IMR-90 (cell line): ENCODE data around the gene PDYN. TPM values are rescaled to one million over a fixed set of nuclear protein-coding genes. Genes with fewer than 3 reads are reported as not detected.

ENCODE experiments used
- ATAC-seq: fragments of 200-7000 bp; cut with Tn5 transposase; 2 replicates; pipeline ENCODE4 v1.9.1; 2020; ENCODE audit warnings: low read depth, mild to moderate bottlenecking, moderate library complexity
- BruUV-seq: library from RNA; stranded (reverse); fragments of 400-500 nt; replicated peaks from 2 replicates; lab custom pipeline; 2021; lab: Mats Ljungman, UMichigan
- CTCF ChIA-PET: fragments of 300-600 bp; formaldehyde crosslinking; extraction: SDS; loops from one replicate; lab custom pipeline; 2021; ENCODE audit warnings: antibody characterized with exemption; lab: Yijun Ruan, JAX
- POLR2A ChIA-PET: fragments of 300-600 bp; sonication (Branson Sonifier 250); formaldehyde crosslinking; loops from one replicate; lab custom pipeline; 2022; ENCODE audit warnings: antibody characterized with exemption; ENCODE audit not compliant: unreplicated experiment; lab: Charles Lee
- DNase-seq: peaks from one replicate; pipeline ENCODE4 v3.0.0; 2013
- H2AFZ ChIP-seq: replicated peaks from 2 replicates; pipeline ENCODE3; 2013; ENCODE audit warnings: low read length, mild to moderate bottlenecking; ENCODE audit not compliant: poor library complexity
- H2AK5ac ChIP-seq: 2 replicates; pipeline ENCODE4 v1.6.1; 2013; ENCODE audit warnings: low read depth, low read length, inconsistent platforms
- H2AK9ac ChIP-seq: replicated peaks from 2 replicates; pipeline ENCODE3; 2013; ENCODE audit warnings: mild to moderate bottlenecking, low read depth, low read length, moderate library complexity; ENCODE audit not compliant: poor library complexity
- H2BK120ac ChIP-seq: 2 replicates; pipeline ENCODE4 v1.6.1; 2013; ENCODE audit warnings: low read depth, low read length, inconsistent platforms
- H2BK15ac ChIP-seq: 3 replicates; pipeline ENCODE4 v1.6.1; 2013; ENCODE audit warnings: low read depth, low read length, inconsistent platforms
- H2BK20ac ChIP-seq: 2 replicates; pipeline ENCODE4 v1.6.1; 2013; ENCODE audit warnings: low read depth, mild to moderate bottlenecking, inconsistent platforms, low read length, moderate library complexity
- H2BK5ac ChIP-seq: 2 replicates; pipeline ENCODE4 v1.6.1; 2013; ENCODE audit warnings: mild to moderate bottlenecking, low read depth, low read length, inconsistent platforms; ENCODE audit not compliant: poor library complexity, severe bottlenecking
- H3K14ac ChIP-seq: replicated peaks from 2 replicates; pipeline ENCODE4 v1.6.1; 2013; ENCODE audit warnings: low read depth, low read length, inconsistent platforms
- H3K18ac ChIP-seq: 2 replicates; pipeline ENCODE4 v1.6.1; 2013; ENCODE audit warnings: low read depth, low read length, control low read depth
- H3K23ac ChIP-seq: 2 replicates; pipeline ENCODE4 v1.6.1; 2013; ENCODE audit warnings: low read depth, low read length, inconsistent platforms
- H3K27ac ChIP-seq: 2 replicates; pipeline ENCODE4 v1.5.1; 2013; ENCODE audit warnings: mild to moderate bottlenecking, control low read depth, low read length; ENCODE audit not compliant: insufficient read depth
- H3K27me3 ChIP-seq: 2 replicates; pipeline ENCODE4 v1.6.1; 2013; ENCODE audit warnings: low read length; ENCODE audit not compliant: control insufficient read depth, insufficient read depth
- H3K36me3 ChIP-seq: 2 replicates; pipeline ENCODE4 v1.6.1; 2013; ENCODE audit warnings: low read length, mixed read lengths; ENCODE audit not compliant: control insufficient read depth, insufficient read depth
- H3K4ac ChIP-seq: 2 replicates; pipeline ENCODE4 v1.6.1; 2013; ENCODE audit warnings: low read depth, low read length, inconsistent platforms
- H3K4me1 ChIP-seq: 2 replicates; pipeline ENCODE4 v1.6.1; 2013; ENCODE audit warnings: low read length, mixed read lengths; ENCODE audit not compliant: control insufficient read depth, insufficient read depth
- H3K4me2 ChIP-seq: 2 replicates; pipeline ENCODE4 v1.6.1; 2013; ENCODE audit warnings: low read depth, mild to moderate bottlenecking, control low read depth, low read length, moderate library complexity
- H3K4me3 ChIP-seq: 2 replicates; pipeline ENCODE4 v1.5.1; 2013; ENCODE audit warnings: low read depth, mild to moderate bottlenecking, control low read depth, low read length, moderate library complexity; ENCODE audit not compliant: insufficient read depth
- H3K56ac ChIP-seq: 2 replicates; pipeline ENCODE4 v1.6.1; 2013; ENCODE audit warnings: low read length, inconsistent platforms; ENCODE audit not compliant: insufficient read depth; ENCODE audit errors: extremely low read depth
- H3K79me1 ChIP-seq, 2 experiments: 2 replicates each; pipeline ENCODE4 v1.6.1; 2013; ENCODE audit warnings: low read length in 2 of 2, inconsistent platforms in 1 of 2, low read depth in 1 of 2
- H3K9ac ChIP-seq: 2 replicates; pipeline ENCODE4 v1.6.1; 2013; ENCODE audit warnings: low read depth, low read length, control low read depth
- H3K9me1 ChIP-seq: 2 replicates; pipeline ENCODE4 v1.6.1; 2013; ENCODE audit warnings: low read length, inconsistent platforms; ENCODE audit not compliant: insufficient read depth
- H3K9me3 ChIP-seq: 2 replicates; pipeline ENCODE4 v1.6.1; 2013; ENCODE audit warnings: low read length; ENCODE audit not compliant: control insufficient read depth, insufficient read depth
- H4K20me1 ChIP-seq: 2 replicates; pipeline ENCODE4 v1.6.1; 2013; ENCODE audit warnings: low read length, inconsistent platforms; ENCODE audit not compliant: insufficient read depth
- H4K5ac ChIP-seq: 2 replicates; pipeline ENCODE4 v1.6.1; 2013; ENCODE audit warnings: mild to moderate bottlenecking, low read depth, low read length, control low read depth
- H4K8ac ChIP-seq, 2 experiments: 2 replicates each; pipeline ENCODE4 v1.6.1; 2013; ENCODE audit warnings: low read depth in 2 of 2, low read length in 2 of 2, control low read depth in 1 of 2, inconsistent platforms in 1 of 2
- H4K91ac ChIP-seq: 2 replicates; pipeline ENCODE4 v1.6.1; 2013; ENCODE audit warnings: low read depth, low read length, inconsistent platforms; ENCODE audit not compliant: insufficient read depth
- BHLHE40 ChIP-seq: fragments of 150-350 bp; IDR thresholded peaks from 2 replicates; pipeline ENCODE4 v1.6.1; 2016; ENCODE audit warnings: mild to moderate bottlenecking, low read depth, low read length
- CEBPB ChIP-seq: IDR thresholded peaks from 2 replicates; pipeline ENCODE4 v1.6.1; 2012; ENCODE audit warnings: low read depth, low read length, improper control_type of control experiment
- ELK1 ChIP-seq: fragments of 150-350 bp; IDR thresholded peaks from 2 replicates; pipeline ENCODE4 v1.6.1; 2016; ENCODE audit warnings: low read depth, mild to moderate bottlenecking, low read length, moderate library complexity, borderline replicate concordance
- FOS ChIP-seq: fragments of 150-350 bp; IDR thresholded peaks from 2 replicates; pipeline ENCODE4 v1.6.1; 2016; ENCODE audit warnings: low read depth, low read length
- MAZ ChIP-seq: IDR thresholded peaks from 2 replicates; pipeline ENCODE4 v1.6.1; 2012; ENCODE audit warnings: low read depth, mild to moderate bottlenecking, low read length, improper control_type of control experiment, moderate library complexity, borderline replicate concordance
- MXI1 ChIP-seq: IDR thresholded peaks from 2 replicates; pipeline ENCODE4 v1.6.1; 2012; ENCODE audit warnings: low read depth, mild to moderate bottlenecking, low read length, moderate library complexity, borderline replicate concordance
- NFE2L2 ChIP-seq: fragments of 150-350 bp; IDR thresholded peaks from 2 replicates; pipeline ENCODE4 v1.6.1; 2016; ENCODE audit warnings: low read depth, mild to moderate bottlenecking, low read length
- RAD21 ChIP-seq: IDR thresholded peaks from 2 replicates; pipeline ENCODE4 v1.6.1; 2012; ENCODE audit warnings: low read length, improper control_type of control experiment
- RCOR1 ChIP-seq: IDR thresholded peaks from 2 replicates; pipeline ENCODE4 v1.6.1; 2012; ENCODE audit warnings: mild to moderate bottlenecking, low read length, improper control_type of control experiment; ENCODE audit not compliant: insufficient replicate concordance
- RFX5 ChIP-seq: IDR thresholded peaks from 2 replicates; pipeline ENCODE4 v1.8.0; 2012; ENCODE audit warnings: low read depth, mild to moderate bottlenecking, low read length, moderate library complexity
- WGBS, 2 experiments: methylation state at CpG; one replicate each; pipeline versions ENCODE4 v1.1.5 to v1.1.7; 2013; ENCODE audit warnings: missing lambda C conversion rate in 2 of 2; ENCODE audit not compliant: insufficient read length in 1 of 2; ENCODE audit errors: extremely low coverage in 2 of 2; 5-methylcytosine and 5-hydroxymethylcytosine counted together
- dilution Hi-C: fragments of 300-500 bp; cut with HindIII; formaldehyde crosslinking; loops from one replicate; pipeline ENCODE4 v1.14.3; 2018; ENCODE audit warnings: low sequenced_read_pairs; ENCODE audit not compliant: unreplicated experiment
- in situ Hi-C: fragments of 300-500 bp; cut with MboI; formaldehyde crosslinking; loops from 3 replicates; pipeline ENCODE4 v1.14.3; 2019; ENCODE audit warnings: low sequenced_read_pairs, inconsistent platforms, mixed read lengths
- intact Hi-C: fragments of 100-400 bp; cut with micrococcal nuclease; formaldehyde crosslinking; loops from 2 replicates; pipeline ENCODE4 v1.10.0; 2022
- polyA plus RNA-seq, 3 experiments: library from polyadenylated mRNA; depleted of rRNA; stranded (reverse); fragments of >200 nt; gene quantifications; 2 replicates each; pipeline ENCODE4 v1.2.3, GENCODE V29; 2012; ENCODE audit warnings: low replicate concordance in 1 of 3
- total RNA-seq: library from RNA; depleted of rRNA; stranded (reverse); fragments of >200 nt; gene quantifications from 2 replicates; pipeline ENCODE4 v1.2.3, GENCODE V29; 2012
- TF ChIP-seq, protein P1 (sequence below): conservative IDR thresholded peaks from 2 replicates; pipeline ENCODE4 v1.5.1; 2012; ENCODE audit warnings: mild to moderate bottlenecking, low read depth, low read length, improper control_type of control experiment

Gene PDYN
- total and polyA plus RNA-seq, 2 of the 4 experiments (the other 2 are of a cell fraction), result not detected

DNA sequence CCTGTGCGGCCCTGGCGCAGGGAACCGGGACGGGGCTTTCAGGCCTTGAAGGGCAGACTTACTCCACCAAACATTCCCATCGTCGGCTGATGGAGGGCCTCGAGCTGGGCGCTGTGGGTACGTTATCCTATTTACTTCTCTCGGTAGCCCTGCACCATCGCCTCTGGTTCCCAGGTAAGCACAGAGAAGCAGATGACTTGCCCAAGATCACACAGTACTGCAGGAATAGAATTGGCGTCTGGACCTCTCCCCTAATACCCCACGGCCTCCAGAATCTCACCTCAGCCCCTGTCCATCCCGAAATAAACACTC, 46.4 kb downstream of the PDYN start:
- Histone ChIP-seq H2BK5ac (no peak overlapping the region), H4K5ac (no peak overlapping the region), H3K23ac (no peak overlapping the region), H3K36me3 (no peaks in the 10 kb centered on the region), H3K27me3 (peaks cover 76% of the 10 kb centered on the region), H2AK5ac (no peak overlapping the region), H2BK20ac (no peak overlapping the region), H3K9me1 (no peaks in the 10 kb centered on the region), H4K20me1 (no peaks in the 10 kb centered on the region), H2BK120ac (no peak overlapping the region), H3K4me3 (no peak overlapping the region), H3K18ac (no peak overlapping the region), H4K8ac (no peak overlapping the region), H3K4me1 (peaks cover 2% of the 10 kb centered on the region), H2BK15ac (no peak overlapping the region), H2AK9ac (no peak overlapping the region), H3K4ac (no peak overlapping the region), H3K14ac (no peak overlapping the region), H3K56ac (no peak overlapping the region), H4K91ac (no peak overlapping the region), H3K79me1 (no peaks in the 10 kb centered on the region), H3K9ac (no peak overlapping the region), H3K27ac (no peak overlapping the region), H2AFZ (no peak overlapping the region), H3K4me2 (no peak overlapping the region; the same call in 1 of the 2 replicates), H3K9me3 (no peaks in the 10 kb centered on the region)
- CTCF ChIA-PET, result no interaction called here
- in situ Hi-C loops (no loop called here), intact Hi-C loops (no loop called here), dilution Hi-C loops (no loop called here)
- ATAC-seq (no peak), DNase-seq (no peak)
- POLR2A ChIA-PET, result no interaction called here
- WGBS, 2 experiments, result 36% methylated on average over 6 of the region's 14 CpGs; no CpG with 5 or more reads in 1 of the 2 experiments
- no peak for TF ChIP-seq RAD21
- TF ChIP-seq ELK1, result no peak
- TF ChIP-seq MXI1, result no peak
- no peak for TF ChIP-seq MAZ
- no peak for TF ChIP-seq CEBPB
- no peak for TF ChIP-seq RCOR1
- TF ChIP-seq, protein P1, sequence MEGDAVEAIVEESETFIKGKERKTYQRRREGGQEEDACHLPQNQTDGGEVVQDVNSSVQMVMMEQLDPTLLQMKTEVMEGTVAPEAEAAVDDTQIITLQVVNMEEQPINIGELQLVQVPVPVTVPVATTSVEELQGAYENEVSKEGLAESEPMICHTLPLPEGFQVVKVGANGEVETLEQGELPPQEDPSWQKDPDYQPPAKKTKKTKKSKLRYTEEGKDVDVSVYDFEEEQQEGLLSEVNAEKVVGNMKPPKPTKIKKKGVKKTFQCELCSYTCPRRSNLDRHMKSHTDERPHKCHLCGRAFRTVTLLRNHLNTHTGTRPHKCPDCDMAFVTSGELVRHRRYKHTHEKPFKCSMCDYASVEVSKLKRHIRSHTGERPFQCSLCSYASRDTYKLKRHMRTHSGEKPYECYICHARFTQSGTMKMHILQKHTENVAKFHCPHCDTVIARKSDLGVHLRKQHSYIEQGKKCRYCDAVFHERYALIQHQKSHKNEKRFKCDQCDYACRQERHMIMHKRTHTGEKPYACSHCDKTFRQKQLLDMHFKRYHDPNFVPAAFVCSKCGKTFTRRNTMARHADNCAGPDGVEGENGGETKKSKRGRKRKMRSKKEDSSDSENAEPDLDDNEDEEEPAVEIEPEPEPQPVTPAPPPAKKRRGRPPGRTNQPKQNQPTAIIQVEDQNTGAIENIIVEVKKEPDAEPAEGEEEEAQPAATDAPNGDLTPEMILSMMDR, result no peak
- no peak for TF ChIP-seq RFX5
- no peak for TF ChIP-seq BHLHE40
- TF ChIP-seq NFE2L2, result no peak
- no peak for TF ChIP-seq FOS
- no TSS peak for BruUV-seq
